22Rv1 (cell line): ENCODE measurements around the gene PPM1G.
A peak's percentile ranks its signal among the peaks of the same experiment; 100 is the strongest.
"Not testable (repeated sequence)": the region's sequence is repeated elsewhere in the genome, so short reads cannot be mapped to it uniquely, and the experiment has no call there.

Experiments
- H3K27ac ChIP-seq: fragments of 450-650 bp; 2 replicates; pipeline ENCODE4 v1.5.1; 2017
- CTCF ChIP-seq: fragments of 450-650 bp; IDR thresholded peaks from 2 replicates; pipeline ENCODE4 v1.5.1; 2017; ENCODE audit warnings: mild to moderate bottlenecking
- ZFX ChIP-seq: fragments of 450-650 bp; IDR thresholded peaks from 2 replicates; pipeline ENCODE4 v1.6.1; 2017; ENCODE audit warnings: antibody characterized with exemption, borderline replicate concordance

PPM1G gene

GRCh38 chr2:27362678-27363420, 46.5 kb downstream of the PPM1G start:
- TF ChIP-seq CTCF: no peak
- TF ChIP-seq ZFX: no peak

GRCh38 chr2:27356382-27357181, 52.8 kb downstream of the PPM1G start, which contains the start of gene GTF3C2:
Gene GTF3C2, minus strand, starts transcription at chr2:27356764. Its CDS starts 13,210 bp downstream, at chr2:27343554.
- peak within 1 kb of the TSS; percentile 98 for H3K27ac ChIP-seq
- TF ChIP-seq CTCF (no peak), ZFX (no peak)

More at GRCh38 chr2:27362678-27363420, 46.5 kb downstream of the PPM1G start:
- H3K27ac ChIP-seq: peak overlapping the region; percentile 20; the same call in 1 of the 2 replicates

- TF ChIP-seq CTCF (no peak), ZFX (no peak)
- peak overlapping the region; percentile 98 for H3K27ac ChIP-seq
Observed at GRCh38 chr2:27356056-27356381, 53.4 kb downstream of the PPM1G start.

- no peak overlapping the region for H3K27ac ChIP-seq
- TF ChIP-seq ZFX (no peak), CTCF (no peak)
Observed at GRCh38 chr2:27354597-27354927, 54.8 kb downstream of the PPM1G start.

GRCh38 chr2:27353762-27354596, 55.4 kb downstream of the PPM1G start:
- H3K27ac ChIP-seq: no peak overlapping the region
- TF ChIP-seq CTCF: no peak
- TF ChIP-seq ZFX: no peak

GRCh38 chr2:27353386-27353761, 56.0 kb downstream of the PPM1G start:
- not testable (repeated sequence) for H3K27ac ChIP-seq

- TF ChIP-seq CTCF (no peak), ZFX (no peak)
- no peak overlapping the region for H3K27ac ChIP-seq
Observed at GRCh38 chr2:27351802-27352598, 57.4 kb downstream of the PPM1G start.
